Heart left ventricle (tissue), 13 donors: ENCODE measurements around the gene GTF2A2.

ENCODE experiments used
- POLR2A ChIP-seq, 2 donors: fragments of 450-650 bp; IDR thresholded peaks; one replicate each; pipeline ENCODE4 v1.6.1; 2017; ENCODE audit warnings: antibody characterized with exemption in 2 of 2, mild to moderate bottlenecking in 2 of 2, moderate library complexity in 2 of 2
- TF ChIP-seq, protein P1 (sequence below), 12 donors: fragments of 200-600 bp; sonication (generic) in 4 of 12; IDR thresholded peaks; one replicate each; pipeline versions ENCODE4 v1.5.0 to v1.8.0; 2018 to 2022; ENCODE audit warnings: antibody characterized with exemption in 12 of 12, mild to moderate bottlenecking in 5 of 12
- donor health status: ischemic (EF 13 %, LVEDD 7.1; RV severe dilation, severe dysfunction).
- donor health status: DM: no; HTN: yes; CAD: no.
- donor health status: DM: no; HTN: no; CAD: no.
- donor health status: ischemic (EF 25% LVEDD 6.9; RV normal size, moderate dysfunction).
- donor health status: ischemic (EF 25% LVEDD 5.7; RV mildly dilated, moderate dysfunction).
- donor health status: ischemic (EF 35%, LVEDD 5.7; RV mildly dilated, moderate dysfunction).
- donor health status: nonischemic (EF 11% LVEDD 7.7; RV severe dilation, severe dysfunction).
- donor health status: DM: yes; HTN: yes; CAD: no.
- donor health status: PGD.
- donor health status: ischemic (EF 29% LVEDD 5.4; RV normal size, mild dysfunction).
- donor health status: nonischemic (EF 23%, LVEDD 6.1; RV moderate dilation, normal function).

DNA sequence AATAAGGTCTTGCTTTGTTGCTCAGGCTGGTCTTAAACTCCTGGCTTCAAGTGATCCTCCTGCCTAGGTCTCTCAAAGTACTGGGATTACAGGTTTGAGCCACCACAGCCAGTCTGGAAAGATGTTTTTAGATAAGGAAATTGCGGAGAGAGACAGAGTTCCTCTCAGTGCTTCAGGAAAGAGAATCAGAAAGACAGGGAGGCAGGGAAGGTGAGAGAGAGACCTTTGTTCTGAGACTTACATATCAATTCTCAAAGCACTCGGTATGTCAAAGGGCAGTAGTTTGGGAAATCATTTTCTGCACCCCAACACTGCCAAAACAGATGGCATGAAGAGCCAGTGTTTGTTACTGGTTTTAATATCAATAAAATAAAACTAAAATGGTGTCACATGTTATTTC, 58.9 kb downstream of the GTF2A2 start:
- no peak for TF ChIP-seq POLR2A (IDR thresholded peaks at IDR 0.05)
- TF ChIP-seq, protein P1, sequence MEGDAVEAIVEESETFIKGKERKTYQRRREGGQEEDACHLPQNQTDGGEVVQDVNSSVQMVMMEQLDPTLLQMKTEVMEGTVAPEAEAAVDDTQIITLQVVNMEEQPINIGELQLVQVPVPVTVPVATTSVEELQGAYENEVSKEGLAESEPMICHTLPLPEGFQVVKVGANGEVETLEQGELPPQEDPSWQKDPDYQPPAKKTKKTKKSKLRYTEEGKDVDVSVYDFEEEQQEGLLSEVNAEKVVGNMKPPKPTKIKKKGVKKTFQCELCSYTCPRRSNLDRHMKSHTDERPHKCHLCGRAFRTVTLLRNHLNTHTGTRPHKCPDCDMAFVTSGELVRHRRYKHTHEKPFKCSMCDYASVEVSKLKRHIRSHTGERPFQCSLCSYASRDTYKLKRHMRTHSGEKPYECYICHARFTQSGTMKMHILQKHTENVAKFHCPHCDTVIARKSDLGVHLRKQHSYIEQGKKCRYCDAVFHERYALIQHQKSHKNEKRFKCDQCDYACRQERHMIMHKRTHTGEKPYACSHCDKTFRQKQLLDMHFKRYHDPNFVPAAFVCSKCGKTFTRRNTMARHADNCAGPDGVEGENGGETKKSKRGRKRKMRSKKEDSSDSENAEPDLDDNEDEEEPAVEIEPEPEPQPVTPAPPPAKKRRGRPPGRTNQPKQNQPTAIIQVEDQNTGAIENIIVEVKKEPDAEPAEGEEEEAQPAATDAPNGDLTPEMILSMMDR (IDR thresholded peaks at IDR 0.05) = no peak
